Activated CD4-positive, alpha-beta T cell treated with anti-CD3 and anti-CD28 coated beads, Interleukin-2, amount 50 U/mL, for 48 hours (primary cell): ENCODE data around the gene ZCCHC7.

Experiments used
- DNase-seq, 2 experiments: peaks; one replicate each; pipeline ENCODE4 v3.0.0-alpha.2; 2020

The ZCCHC7 gene

DNA sequence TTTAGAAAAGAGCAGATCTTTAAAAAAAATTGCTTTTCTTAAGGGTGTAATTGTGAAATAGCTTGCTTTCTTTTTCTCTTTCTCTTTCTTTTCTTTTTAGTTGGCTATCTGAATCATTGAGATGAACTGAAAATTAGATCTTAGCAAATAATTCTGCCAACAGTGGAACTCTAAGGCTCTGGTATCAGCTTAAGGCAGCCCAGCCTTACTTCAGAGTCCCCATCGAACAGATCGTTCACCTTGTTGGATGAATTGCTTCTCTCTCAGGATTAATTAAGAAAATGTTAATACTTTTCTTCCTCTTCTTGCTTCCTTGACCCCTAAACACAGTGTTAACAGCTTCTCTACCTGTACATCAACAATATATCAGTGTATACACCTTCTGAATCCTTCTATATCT is 92.1 kb downstream of the ZCCHC7 start:
- DNase-seq, result no peak

DNA sequence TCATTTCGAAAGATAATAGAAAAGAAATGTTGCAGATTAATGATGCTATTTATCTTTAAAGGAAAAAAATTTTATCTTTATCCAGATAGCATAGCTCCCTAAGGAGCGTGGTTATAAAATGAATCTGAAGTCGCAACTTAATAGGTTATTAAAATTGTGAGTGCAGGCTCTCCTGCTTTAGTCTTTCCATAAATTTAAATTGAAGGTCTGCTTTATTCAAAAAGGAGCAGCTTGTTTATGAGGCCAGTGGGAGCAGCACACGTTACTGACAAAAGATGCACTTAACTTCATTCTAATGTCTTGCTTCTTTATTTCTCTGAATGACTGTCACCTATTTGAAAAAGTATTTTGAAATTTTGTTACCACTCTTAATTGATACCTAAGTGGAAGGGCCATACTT is 95.0 kb downstream of the ZCCHC7 start:
- no peak for DNase-seq

DNA sequence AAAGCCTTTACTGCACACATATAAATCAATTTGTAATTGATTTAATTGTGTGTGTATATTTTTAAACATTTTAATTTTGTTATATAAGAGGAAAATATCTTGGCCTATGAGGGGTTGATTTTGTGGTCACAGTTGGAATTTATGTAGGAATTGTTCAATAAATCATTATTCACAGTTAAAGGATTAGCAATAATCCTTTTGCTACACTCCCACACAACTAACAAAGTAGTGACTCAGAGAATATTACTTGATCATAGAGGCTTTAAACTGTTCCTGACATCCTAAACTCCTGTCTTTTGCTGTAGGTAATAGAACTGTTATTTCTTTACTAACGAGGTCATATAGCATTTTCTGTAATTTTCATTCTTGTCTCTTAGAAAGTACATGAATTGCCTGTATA is 95.5 kb downstream of the ZCCHC7 start:
- no peak for DNase-seq

DNA sequence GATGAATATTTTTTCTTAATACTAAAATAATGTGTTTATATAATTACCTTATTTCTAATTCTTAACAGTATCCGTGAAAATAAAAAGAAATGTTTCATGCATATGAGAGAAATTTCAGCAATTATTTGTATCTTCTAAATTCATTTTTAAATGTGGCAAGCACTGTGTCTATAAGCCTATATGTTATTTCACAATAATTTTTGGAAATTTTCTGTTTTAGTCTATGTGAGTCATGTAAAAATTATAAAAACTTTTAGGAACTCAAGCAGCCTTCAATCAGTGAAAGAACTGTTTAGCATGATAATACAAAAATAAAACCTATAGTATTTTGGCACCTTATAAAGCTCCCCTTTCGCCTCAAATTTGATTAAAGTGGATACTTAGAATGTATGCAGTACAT is 96.8 kb downstream of the ZCCHC7 start:
- no peak for DNase-seq

DNA sequence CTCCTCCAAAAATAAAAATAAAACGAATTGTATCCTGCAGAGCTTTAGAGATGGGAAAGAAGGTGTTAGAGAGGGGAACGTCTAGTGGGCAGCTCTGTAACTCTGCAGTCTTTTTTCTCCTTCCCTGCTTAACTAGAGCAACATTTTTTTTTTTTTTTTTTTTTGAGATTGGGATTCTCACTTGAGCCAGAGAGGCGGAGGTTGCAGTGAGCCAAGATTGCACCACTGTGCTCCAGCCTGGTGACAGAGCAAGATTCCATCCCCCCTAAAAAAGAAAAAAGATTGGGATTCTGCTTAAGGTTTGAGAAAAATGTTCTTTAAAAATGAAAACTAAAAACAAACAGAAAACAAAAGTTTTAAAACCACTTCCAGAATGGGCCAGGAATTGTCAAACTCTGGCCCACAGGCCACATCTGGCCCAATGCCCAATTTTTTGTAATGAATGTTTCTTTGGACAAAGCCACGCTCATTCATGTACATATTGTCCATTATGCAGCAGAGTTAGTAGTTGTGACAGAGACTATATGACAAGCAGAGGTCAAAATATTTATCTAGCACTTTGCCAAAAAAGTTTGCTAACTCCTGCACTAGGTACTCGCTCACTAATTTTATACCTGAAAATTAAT is 98.5 kb downstream of the ZCCHC7 start:
- no peak for DNase-seq

DNA sequence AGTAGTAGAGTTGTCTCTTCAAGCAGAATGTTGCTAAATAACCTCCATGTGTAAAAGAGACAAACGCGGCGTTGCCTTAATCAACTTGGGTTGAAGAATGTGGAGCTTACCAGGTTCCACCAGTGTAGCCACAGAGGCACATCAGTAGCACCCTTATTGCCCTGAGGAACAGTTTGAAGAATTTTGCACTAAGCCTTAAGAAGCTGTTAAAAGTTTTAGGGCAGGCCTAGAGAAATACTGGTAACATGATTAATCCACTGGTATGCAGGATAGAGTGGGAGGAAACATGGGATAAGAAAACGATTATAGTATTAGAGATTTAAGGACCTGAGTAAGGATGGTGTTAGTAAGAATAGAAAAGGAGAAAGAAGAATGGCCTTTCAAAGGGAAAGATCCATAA is 100.6 kb downstream of the ZCCHC7 start:
- no peak for DNase-seq

DNA sequence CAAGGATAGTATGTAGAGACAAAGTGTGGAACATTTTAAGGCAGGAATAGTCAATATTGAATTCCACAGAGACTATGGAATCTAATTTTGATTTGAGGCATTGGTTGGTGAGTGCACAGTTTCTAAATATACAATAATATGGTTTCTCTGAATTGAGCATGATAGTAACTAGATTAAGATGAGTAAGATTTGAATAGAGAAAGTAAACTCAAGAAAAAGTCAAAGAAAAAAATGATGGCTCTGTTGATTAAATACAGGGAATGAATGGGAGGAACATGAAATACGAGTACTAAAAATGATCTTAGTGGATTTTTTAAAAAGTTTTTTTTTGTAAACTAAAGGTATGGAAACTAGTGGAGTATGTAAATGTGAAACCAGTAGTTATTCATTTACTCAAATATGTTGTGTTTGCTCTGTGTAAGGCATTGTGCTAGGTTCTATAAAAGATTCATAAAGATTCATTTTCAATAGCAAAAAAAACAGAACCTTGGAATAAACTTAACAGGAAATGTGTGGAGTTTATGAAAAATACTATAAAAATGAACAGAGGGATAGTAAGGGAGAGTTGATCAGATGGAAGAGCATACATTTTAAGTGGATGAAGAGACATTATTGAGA is 101.2 kb downstream of the ZCCHC7 start:
- no peak for DNase-seq

DNA sequence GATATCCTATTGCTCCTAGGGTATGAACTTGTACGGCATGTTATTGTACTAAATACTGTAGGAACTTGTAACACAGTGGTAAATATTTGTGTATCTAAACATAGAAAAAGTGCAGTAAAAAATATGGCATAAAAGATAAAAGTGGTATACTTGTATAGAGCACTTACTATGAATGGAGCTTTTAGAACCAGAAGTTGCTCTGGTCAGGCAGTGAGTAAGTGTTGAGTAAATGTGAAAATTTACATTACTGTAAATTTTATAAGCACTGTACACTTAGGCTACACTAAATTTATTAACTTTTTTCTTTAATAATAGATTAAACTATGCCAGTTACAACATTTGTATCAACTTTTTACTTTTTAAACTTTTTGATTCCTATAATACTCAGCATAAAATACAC is 109.1 kb downstream of the ZCCHC7 start:
- DNase-seq, result no peak

DNA sequence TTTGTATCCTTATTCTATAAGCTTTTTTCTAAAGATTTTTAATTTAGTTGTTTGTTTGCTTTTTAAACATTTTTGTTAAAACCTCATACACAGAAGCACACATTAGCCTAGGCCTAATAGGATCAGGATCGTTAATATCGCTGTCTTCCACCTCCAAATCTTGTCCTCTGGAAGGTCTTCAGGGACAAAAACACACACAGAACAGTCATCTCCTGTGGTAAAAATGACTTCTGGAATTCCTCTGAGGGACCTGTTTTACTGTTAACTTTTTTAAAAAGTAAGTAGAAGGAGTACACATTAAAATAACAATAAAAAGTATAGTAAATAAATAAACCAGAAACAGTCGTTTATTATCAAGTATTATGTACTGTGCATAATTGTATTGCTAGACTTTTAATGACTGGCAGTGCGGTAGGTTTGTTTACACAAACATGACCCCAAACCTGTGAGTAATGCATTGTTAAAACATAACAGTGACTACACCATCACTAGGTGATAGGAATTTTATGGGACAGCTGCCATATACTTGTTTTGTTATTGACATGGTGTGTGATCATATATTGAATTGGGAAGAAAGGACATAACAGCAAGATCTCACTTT is 109.6 kb downstream of the ZCCHC7 start:
- no peak for DNase-seq

DNA sequence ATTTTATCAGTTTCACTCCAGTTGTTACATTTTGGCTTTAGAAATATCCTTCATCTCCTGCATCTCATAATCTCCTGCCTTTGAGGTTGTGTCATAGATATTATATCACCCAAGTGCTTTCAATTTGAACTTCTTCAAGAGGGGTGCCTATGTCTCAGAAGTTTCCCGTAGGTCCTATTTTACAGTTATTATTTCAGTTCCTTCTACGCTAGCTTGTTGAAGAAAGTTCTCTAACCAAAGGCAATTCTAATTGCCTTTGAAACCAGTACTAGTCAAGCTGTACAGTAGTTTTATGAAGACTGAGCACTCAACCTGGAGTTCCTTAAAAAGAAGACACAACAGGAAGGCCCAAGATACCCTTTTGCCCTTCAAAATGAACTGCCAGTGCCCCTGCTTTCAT is 116.4 kb downstream of the ZCCHC7 start:
- no peak for DNase-seq

DNA sequence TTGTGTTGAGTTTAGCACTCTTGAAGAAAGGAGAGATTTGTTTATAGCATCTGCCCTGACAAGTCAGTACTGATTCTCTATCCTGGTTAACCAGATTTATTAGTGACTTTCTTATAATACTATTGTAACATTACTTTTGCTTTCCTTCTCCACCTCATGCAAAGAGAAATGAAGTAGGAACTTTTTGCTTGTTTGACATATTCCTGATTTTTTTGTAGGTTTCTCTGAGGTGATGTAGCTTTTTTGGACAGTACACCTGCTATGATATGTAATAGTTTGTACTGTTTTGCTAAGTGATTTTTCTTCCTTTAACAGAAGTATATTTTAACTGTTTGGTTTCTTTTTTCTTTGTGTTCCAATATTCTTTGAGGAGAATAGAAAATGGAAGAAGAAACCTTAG is 117.7 kb downstream of the ZCCHC7 start:
- no peak for DNase-seq

DNA sequence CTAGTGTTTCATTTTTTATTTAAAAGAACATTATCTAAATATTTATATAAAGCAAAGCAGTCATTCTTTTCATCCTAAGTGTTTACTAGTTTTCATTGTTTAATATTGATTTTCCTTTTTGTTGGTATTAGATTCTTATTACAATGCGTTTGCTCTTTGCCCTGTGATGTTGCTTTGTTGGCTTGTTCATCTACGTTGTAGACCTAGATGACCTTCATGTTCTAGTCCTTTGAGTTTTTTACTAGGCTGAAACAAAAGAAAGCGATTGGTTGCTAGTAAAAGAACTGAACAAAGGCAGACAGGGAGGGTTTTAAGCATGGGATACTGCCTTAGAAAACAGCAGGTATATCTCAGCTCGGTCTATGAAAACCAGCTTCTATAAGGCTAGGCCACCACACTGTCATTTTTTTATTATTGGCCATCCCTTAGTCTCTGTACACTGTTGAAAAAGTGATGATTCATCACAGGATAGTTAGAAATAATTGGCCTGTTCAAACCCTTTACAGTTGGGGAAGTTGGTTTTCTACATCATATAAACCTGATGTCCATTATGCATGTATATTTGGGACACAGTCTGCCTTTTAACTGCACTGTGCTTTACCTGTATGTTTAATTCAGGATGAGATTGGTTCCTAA is 119.0 kb downstream of the ZCCHC7 start:
- no peak for DNase-seq

DNA sequence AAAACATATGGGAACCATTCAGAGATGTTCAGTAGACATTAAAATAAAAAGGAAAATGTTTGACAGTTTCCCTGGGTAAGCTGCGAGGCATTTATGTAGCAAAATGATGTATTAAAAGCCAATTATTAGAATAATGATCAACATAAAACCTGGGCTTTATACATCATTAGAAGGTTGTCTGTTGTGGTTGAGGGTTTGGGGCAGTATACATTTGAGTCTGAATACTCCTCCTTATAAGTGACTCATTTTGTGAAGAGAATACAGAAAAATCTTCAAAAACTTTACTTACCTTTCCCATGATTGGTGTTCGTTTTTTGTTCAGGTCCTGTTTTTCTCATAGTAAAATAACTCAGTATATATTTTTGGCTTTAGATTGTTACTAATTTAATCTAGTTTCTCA is 119.5 kb downstream of the ZCCHC7 start:
- no peak for DNase-seq

DNA sequence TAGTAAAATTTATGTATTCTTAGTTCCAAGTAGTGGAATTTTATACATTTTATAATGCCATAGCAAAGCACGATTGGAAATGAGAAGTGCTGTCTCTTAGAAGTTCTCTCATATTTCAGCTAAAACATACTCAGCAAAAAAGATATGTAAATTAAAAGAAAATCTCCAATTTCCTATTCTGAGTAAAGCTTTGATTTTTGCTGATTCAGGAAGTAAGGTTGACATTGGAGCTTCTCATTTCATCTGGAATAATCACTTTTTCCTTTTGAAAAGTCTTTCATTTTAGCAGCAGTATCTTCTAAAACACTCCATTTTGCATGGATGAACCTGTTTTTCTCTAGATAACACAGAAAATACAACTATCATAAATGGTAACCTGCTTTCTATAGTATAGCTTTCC is 121.0 kb downstream of the ZCCHC7 start:
- DNase-seq, result no peak

DNA sequence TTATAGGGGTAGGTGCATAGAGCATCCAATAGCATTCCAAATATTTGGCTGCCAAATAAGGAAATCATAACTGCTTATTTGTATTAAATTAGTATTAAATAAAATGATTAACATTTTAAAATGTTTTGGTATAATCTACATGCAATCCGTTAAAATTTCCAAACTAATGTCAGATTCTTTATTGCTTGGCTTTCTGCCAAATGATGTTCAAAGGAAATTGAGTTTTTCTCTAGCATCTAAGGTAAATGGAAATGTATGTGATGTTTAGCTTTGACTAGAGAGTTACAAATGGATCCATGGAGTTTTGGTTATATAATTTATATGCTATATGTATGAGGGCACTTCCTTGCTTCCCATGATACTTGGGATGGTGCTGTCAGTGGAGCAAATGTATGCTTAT is 121.7 kb downstream of the ZCCHC7 start:
- DNase-seq, result no peak

DNA sequence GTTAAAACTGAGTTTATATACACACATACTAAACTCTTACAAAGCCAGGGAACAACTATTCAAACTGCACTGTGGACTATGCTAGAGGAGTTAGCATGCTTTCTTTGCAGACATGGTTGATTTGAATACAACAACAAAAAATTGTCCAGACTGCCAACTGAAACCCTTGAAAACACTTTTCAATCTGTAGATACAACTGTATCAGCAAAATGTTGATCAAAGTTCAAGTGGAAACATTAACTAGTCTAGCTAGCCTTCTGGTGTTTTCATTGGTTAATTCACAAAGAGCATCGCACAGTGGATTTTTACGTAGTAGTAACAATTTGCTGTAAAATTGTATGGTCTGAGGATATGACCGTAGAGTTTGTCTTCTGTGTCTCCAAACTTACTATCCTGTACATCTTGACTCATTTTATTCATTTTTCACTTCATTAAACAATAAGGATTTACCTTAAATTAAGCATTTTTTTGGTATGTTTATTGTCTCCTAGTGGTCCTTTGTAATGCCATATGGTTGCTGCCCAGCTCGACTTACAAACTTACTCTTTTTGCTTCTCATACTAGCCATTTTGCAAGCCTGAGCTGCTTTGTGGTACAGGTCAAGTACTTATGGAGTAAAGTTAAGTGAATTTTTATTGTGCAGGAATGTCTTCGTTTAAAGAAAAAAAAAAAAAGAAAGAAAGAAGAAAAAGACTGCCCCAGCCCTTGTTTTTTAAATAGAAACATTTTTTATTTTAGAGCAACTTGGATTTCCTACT is 123.4 kb downstream of the ZCCHC7 start:
- no peak for DNase-seq

DNA sequence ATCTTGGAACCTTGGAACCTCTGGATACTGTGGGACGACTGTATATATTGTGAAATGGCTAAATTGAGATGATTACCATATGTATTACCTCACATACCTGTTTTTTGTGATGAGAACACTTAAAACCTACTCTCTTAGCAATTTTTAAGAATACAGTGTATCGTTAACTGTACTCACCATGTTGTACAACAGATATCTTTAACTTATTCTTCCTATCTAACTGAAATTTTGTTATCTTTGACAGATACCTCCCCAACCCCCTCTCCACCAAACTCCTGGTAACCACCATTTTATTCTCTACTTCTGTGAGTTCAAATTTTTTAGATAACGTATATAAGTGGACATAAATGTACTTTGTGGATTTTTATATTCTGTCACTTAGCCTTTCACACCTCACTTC is 126.5 kb downstream of the ZCCHC7 start:
- DNase-seq, result no peak

DNA sequence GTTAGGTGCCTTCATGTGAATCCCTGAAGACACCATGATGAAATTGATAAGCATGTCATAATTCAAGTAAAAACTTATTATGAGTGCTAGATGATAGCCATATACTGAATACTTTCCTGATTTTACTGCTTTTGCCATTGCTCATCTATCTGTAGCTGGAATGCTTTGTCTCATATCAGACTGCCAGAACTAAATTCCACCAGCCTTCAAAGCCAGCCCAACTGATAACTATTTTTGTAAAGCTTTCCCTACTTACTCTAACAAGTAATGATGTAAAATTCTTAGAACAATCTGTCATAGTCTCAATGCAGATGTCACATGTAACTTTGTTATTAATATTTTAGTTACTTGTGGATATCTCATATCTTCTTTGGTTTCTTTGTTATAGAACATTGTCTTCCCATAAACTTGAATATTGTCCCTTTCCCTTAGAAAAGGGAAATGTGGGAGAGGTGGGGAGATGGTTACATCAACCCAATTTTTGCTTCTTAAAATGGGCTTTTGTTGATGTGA is 128.3 kb downstream of the ZCCHC7 start:
- DNase-seq, result no peak

DNA sequence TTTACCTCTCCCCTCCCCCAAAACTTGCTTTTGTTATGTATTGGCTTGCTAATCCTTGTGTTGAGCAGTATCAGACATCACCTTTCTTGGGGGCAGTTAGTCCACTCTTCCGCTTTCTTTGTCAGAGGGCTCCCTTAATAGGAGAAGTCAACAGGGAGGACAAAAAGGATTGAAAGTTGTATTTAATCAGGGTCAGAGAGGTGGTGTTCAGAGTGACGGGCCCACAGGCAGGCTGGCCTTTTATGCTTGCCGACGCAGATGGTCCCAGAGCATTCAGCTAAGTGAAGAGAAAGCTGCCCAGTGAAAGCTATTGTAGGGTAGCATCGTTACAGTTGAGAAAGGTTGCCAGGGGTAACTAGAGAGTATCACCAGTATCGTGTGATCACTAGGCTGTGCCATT is 131.1 kb downstream of the ZCCHC7 start:
- no peak for DNase-seq

DNA sequence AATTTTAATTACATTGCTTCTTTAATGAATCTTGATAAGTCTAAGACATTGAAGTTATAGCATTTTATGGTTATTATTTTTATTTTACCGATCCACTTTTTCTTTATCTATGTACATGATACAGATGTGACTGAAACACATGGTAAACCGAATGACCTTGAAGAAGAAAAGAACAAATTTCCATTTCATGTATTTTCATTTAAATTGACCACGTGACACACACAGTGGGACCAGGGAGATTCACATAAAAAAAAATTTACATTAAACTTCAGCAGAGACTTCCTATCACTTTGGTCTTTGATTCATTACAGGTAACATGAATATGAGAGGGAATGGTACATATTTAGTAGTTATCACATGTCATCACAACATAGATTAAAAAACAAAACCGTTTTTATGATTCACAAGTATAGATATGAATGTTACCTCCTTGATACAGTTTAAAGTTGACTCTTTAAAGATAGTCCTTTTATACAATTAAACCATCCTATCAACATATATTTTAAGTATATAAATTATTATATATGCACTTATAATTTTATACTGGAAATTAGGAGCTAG is 133.1 kb downstream of the ZCCHC7 start:
- DNase-seq, result no peak

DNA sequence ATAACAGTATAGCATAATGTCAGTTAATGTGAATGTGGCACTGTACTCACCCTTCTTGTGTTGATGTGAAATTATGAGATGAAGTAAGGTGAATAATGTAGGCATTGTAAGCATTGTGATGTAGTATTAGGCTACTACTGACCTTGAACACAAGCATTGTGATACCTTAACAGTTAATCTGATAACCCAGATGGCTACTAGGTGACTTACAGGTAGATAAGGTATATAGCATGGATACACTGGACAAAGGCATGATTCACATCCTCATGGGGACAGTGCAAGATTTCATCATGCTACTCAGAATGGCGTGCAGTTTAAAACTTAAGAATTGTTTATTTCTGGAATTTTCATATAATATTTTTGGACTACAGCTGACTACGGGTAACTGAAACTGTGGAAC is 134.8 kb downstream of the ZCCHC7 start:
- no peak for DNase-seq

DNA sequence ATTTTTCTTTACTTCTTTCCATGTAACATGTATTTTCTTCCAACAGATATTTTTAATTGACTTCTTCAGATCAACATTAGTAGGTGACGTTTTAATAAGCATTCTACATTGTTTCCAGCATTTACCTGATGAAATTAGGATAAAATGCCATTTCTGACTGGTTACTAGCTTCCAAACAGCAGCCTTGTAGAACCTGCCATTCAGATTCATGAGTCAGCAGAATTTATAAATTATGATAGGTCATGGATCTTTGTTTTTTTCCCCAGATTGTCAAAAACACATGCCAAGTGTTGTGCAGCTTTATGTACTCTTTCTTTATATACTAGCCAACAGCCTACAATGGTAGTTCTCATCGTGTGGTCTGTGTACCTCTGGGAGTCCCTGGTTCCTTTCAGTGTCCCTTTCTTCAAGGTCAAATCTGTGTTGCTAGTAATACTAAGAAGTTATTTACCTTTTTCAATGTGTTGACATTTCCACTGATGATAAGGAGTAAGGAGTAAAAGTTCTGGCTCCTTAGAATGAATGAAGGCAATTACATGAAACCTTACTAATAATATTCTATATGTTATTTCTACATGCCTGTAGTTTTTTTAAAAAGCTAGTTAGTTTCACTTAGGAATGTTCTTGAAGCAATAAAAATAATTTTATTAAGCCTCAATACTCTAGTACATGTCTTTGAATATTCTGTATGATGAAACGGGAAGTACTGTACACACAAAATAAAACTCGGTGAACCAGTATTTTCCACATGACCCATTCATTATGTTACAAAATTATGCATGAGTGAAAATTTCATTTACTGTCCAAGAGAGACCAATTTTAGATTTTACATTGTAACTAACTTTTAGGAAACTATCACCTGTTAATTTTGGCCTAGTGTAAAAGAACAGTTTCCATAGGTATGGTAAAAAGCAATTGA is 135.8 kb downstream of the ZCCHC7 start:
- no peak for DNase-seq
